Fibroblast of villous mesenchyme (primary cell): ENCODE measurements around the gene DENND1B. TPM values are rescaled to one million over a fixed set of nuclear protein-coding genes. Genes with fewer than 3 reads are reported as not detected.

ENCODE experiments used
- DNase-seq: peaks from one replicate; pipeline ENCODE4 v3.0.0-alpha.2; 2010; ENCODE audit warnings: low read depth
- H3K4me3 ChIP-seq: 2 replicates; pipeline ENCODE4 v1.5.1; 2011; ENCODE audit warnings: low read depth, mild to moderate bottlenecking, low read length
- total RNA-seq: library from RNA; depleted of rRNA; stranded (reverse); fragments of >200 nt; gene quantifications from 2 replicates; pipeline ENCODE4 v1.2.3, GENCODE V29; 2012
- TF ChIP-seq, protein P1 (sequence below): IDR thresholded peaks from 2 replicates; pipeline ENCODE4 v1.5.1; 2012; ENCODE audit warnings: low read depth, mild to moderate bottlenecking, low read length; ENCODE audit not compliant: insufficient read depth

The DENND1B gene
- total RNA-seq, 1 donor, result 21.6 TPM

GRCh38 chr1:197561041-197561440 lies 214.2 kb downstream of the DENND1B start:
- H3K4me3 ChIP-seq, result no peak overlapping the region
- no peak for DNase-seq
- TF ChIP-seq, protein P1, sequence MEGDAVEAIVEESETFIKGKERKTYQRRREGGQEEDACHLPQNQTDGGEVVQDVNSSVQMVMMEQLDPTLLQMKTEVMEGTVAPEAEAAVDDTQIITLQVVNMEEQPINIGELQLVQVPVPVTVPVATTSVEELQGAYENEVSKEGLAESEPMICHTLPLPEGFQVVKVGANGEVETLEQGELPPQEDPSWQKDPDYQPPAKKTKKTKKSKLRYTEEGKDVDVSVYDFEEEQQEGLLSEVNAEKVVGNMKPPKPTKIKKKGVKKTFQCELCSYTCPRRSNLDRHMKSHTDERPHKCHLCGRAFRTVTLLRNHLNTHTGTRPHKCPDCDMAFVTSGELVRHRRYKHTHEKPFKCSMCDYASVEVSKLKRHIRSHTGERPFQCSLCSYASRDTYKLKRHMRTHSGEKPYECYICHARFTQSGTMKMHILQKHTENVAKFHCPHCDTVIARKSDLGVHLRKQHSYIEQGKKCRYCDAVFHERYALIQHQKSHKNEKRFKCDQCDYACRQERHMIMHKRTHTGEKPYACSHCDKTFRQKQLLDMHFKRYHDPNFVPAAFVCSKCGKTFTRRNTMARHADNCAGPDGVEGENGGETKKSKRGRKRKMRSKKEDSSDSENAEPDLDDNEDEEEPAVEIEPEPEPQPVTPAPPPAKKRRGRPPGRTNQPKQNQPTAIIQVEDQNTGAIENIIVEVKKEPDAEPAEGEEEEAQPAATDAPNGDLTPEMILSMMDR, result no peak

DNA sequence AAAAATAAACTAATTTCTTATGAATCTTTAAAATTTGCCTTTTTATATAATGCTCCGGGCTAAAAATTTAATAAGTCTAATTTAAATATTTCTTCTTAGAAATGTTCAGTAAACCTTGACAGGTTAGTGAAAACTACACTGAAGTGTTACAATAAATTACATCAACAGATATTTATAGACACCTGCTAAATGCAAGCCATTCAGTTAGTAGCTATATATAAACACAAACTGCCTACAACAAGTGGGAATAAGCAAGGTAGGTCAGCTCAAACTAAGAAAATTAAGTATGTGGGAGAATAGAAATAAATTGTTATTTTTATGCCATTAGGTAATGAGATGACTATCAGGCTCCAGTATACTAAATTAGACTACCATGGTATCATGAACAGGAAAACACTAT lies 215.6 kb downstream of the DENND1B start:
- no peak for DNase-seq
- TF ChIP-seq, protein P1, result no peak

DNA sequence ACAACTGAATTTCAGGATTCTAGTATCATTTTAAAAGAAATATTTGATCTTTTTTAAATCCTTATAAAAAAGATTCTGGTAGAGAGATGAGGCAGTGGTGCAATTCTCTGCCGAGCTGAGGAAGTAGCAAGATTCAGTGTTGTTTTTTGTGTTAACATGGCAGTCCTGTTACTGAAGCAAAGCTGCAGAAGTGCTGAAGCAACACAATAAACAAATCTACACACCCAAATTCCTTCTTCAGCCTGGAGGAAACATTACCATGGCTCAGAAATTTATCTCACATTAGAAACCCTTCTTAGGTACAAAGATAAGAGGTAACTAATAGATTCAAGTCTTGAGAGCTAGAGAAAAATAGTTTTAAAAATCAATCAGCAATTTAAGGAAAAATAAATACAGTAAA lies 216.0 kb downstream of the DENND1B start:
- TF ChIP-seq, protein P1, result no peak
- no peak for DNase-seq

More for the DNA sequence above, 215.6 kb downstream of the DENND1B start:
- H3K4me3 ChIP-seq, result no peak overlapping the region

DNA sequence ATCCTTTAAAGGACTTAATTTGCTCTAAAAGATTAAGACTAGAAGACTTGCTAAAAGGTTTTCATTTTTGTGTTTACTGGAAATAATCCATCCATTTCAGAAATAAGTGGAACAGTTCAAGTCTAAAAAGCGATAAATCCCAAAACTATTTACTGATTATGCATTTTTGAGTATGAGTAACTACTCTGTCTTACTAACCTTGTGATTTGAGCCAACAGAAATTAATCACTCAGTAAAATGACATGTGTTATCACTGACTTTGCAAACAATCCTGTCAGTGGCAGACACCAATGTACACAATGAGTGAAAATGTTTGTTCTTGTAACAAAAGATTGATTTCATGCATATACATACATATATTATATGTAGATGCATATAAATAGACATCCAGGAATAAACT lies 218.0 kb downstream of the DENND1B start:
- no peak overlapping the region for H3K4me3 ChIP-seq
- TF ChIP-seq, protein P1, result no peak
- no peak for DNase-seq

More for the DNA sequence above, 216.0 kb downstream of the DENND1B start:
- no peak overlapping the region for H3K4me3 ChIP-seq

- no peak for DNase-seq
- TF ChIP-seq, protein P1, result no peak
- H3K4me3 ChIP-seq, result no peak overlapping the region
Measured at GRCh38 chr1:197553281-197553680, 222.0 kb downstream of the DENND1B start.

DNA sequence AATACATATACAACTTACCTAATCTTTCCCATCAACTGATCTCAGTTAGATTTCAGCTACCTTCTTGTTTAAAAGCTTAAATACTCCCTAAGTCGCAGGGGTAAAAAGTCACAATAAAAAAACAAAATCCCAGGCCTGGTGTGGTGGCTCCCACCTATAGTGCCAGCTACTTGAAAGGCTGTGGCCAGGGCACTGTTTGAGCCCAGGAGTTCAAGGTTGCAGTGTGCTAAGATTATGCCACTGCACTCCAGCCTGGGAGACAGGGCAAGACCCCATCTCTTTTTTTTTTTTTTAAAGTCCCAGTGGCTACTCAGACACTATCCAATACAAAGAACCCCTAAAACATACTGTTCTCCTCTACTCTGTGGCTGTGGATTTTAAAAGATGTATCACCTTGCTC lies 228.3 kb downstream of the DENND1B start:
- no peak for DNase-seq
- no peak overlapping the region for H3K4me3 ChIP-seq
- TF ChIP-seq, protein P1, result no peak

GRCh38 chr1:197544553-197544952 lies 230.7 kb downstream of the DENND1B start:
- no peak overlapping the region for H3K4me3 ChIP-seq
- TF ChIP-seq, protein P1, result no peak
- DNase-seq, result no peak
